ENCODE data around the gene SLC25A26. TPM values are rescaled to one million over a fixed set of nuclear protein-coding genes. Genes with fewer than 3 reads are reported as not detected.
A peak's percentile ranks its signal among the peaks of the same experiment; 100 is the strongest.

SLC25A26 gene
- total and polyA plus RNA-seq, 9 donors = 17.3 to 32.3 (median 22.6) TPM

DNA sequence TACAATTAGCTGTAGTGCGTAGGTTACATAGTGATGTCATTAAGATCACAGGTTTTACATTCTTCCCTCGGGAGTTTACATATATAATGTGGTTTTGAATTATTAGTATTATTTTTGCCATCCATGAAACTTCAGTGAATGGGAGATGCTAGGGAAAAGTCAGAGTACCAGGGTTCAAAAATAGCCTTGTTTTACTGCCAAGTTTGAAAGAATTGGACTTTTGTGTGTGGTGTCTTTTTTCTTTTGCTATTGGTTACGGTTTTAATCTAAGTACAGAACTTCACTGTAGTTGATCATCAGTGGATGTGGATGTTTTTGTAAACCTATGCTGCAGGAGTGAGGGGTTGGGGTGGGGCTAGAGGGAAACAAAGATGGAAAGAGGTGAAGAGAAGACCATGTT, 20.7 kb downstream of the SLC25A26 start:
- intact Hi-C loops (cut with DNase I) = no loop called here
- H3K36me3 ChIP-seq = no peaks in the 10 kb centered on the region
- DNase-seq = no peak
- H3K27me3 ChIP-seq = no peaks in the 10 kb centered on the region
- H3K4me1 ChIP-seq (ENCODE audit: insufficient read depth) = no peaks in the 10 kb centered on the region
- 92 to 98% (median 96%) methylated on average over 3 of the region's 3 CpGs for WGBS, 3 donors
- H3K9me3 ChIP-seq = no peaks in the 10 kb centered on the region
- TF ChIP-seq POLR2A (IDR thresholded peaks at IDR 0.05) = no peak
- no peak for TF ChIP-seq EP300 (IDR thresholded peaks at IDR 0.05)
- no peak for TF ChIP-seq CTCF (IDR thresholded peaks at IDR 0.05)
- no peak overlapping the region for H3K4me3 ChIP-seq
- no peak overlapping the region for H3K27ac ChIP-seq

GRCh38 chr3:66242788-66243464, 22.1 kb downstream of the SLC25A26 start:
- 97 to 98% (median 98%) methylated on average over 3 of the region's 3 CpGs for WGBS, 3 donors
- intact Hi-C loops (cut with DNase I) = no loop called here
- Histone ChIP-seq H3K27ac (no peak overlapping the region), H3K36me3 (no peaks in the 10 kb centered on the region), H3K9me3 (no peaks in the 10 kb centered on the region), H3K27me3 (no peaks in the 10 kb centered on the region), H3K4me1 (ENCODE audit: insufficient read depth) (no peaks in the 10 kb centered on the region), H3K4me3 (no peak overlapping the region)
- TF ChIP-seq POLR2A (IDR thresholded peaks at IDR 0.05) (no peak), EP300 (IDR thresholded peaks at IDR 0.05) (no peak), CTCF (IDR thresholded peaks at IDR 0.05) (no peak)
- DNase-seq = no peak

DNA sequence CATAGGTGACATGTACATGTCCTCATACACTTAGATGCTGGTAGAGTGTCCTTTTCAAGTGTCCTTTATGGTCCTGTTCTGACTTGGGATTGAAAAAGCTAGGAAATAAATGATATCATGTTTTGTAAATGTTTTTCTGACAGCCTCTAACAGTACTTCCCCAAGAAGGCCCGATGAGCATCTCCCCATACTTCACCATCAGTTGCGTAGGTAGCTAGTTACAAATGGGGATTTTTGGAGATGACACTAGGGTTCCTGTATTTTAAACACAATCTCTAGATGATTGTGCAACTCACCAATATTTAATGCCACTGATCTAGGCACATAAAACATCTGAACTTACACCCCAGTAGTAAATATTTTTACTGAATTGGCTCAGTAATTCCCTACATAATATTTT, 27.8 kb downstream of the SLC25A26 start:
- H3K27me3 ChIP-seq = no peaks in the 10 kb centered on the region
- H3K36me3 ChIP-seq = no peaks in the 10 kb centered on the region
- no peaks in the 10 kb centered on the region for H3K9me3 ChIP-seq
- no peaks in the 10 kb centered on the region for H3K4me1 ChIP-seq (ENCODE audit: insufficient read depth)
- no peak for DNase-seq
- no peak for TF ChIP-seq CTCF (IDR thresholded peaks at IDR 0.05)
- no peak for TF ChIP-seq POLR2A (IDR thresholded peaks at IDR 0.05)
- no peak for TF ChIP-seq EP300 (IDR thresholded peaks at IDR 0.05)
- intact Hi-C loops (cut with DNase I) = no loop called here
- WGBS, 3 donors = 95 to 98% (median 95%) methylated on average over 2 of the region's 2 CpGs
- no peak overlapping the region for H3K27ac ChIP-seq
- H3K4me3 ChIP-seq = no peak overlapping the region

DNA sequence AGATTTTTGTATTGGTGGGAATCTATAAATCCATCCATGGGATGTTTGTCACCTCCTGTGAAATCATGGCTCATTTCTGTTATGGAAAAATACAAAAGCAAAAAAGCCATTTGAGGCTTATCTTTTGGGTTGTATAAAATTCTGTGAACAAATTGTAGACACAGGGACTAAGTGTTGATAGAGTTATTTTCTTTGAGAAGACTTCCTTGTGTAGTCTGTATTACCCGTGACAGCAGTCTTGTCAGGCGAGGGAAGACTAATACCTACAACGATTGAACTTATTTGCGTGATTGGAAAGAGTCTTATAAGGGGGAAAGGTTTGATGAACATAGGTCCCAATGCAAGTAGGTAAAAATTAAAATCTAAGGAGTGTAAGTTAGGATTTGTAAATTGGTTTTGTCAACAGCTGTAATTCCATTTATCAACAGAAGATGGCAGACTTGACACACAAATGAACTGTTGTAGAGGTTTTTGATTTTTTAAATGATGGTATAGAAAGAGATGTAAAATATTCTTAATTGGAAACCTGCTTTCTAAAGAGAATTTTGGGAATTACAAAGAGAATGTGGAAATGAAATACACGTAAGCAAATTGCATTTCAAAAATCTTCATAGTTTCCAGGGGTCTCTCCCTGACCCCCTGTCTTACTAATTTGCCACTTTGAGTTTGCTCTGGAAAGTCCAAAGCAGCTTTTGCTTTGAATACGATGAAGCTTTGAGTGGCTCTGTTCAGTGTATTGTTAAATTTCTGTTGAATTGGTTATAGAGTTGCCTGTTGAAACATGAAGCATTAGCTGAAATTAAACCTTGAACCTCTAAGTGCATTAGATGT, 33.2 kb downstream of the SLC25A26 start:
- intact Hi-C loops (cut with DNase I) = loop anchor here in 1 of 4 donors (10.0 kb wide), 1 partner anchor 571 kb away; no protein-coding TSS in a partner anchor
- no peaks in the 10 kb centered on the region for H3K9me3 ChIP-seq
- no peaks in the 10 kb centered on the region for H3K4me1 ChIP-seq (ENCODE audit: insufficient read depth)
- WGBS, 3 donors = 67 to 69% (median 67%) methylated on average over 6 of the region's 6 CpGs
- TF ChIP-seq EP300 (IDR thresholded peaks at IDR 0.05) = no peak
- peak; percentile 33 to 53 (median 43) for TF ChIP-seq CTCF (IDR thresholded peaks at IDR 0.05)
- H3K4me3 ChIP-seq = no peak overlapping the region
- H3K27me3 ChIP-seq = no peaks in the 10 kb centered on the region
- H3K27ac ChIP-seq = no peak overlapping the region
- no peaks in the 10 kb centered on the region for H3K36me3 ChIP-seq
- DNase-seq = no peak
